Caco-2 (cell line): ENCODE measurements around the gene HMG20A. TPM values are rescaled to one million over a fixed set of nuclear protein-coding genes. Genes with fewer than 3 reads are reported as not detected.

Experiments used
- BruUV-seq: library from RNA; stranded (reverse); fragments of 400-500 nt; replicated peaks from 2 replicates; lab custom pipeline; 2021; lab: Mats Ljungman, UMichigan
- CTCF ChIA-PET: fragments of 300-600 bp; sonication (Branson Sonifier 250); formaldehyde crosslinking; loops from one replicate; lab custom pipeline; 2022; ENCODE audit warnings: antibody characterized with exemption; lab: Charles Lee
- POLR2A ChIA-PET: fragments of 300-600 bp; sonication (Branson Sonifier 250); formaldehyde crosslinking; loops from one replicate; lab custom pipeline; 2022; ENCODE audit warnings: antibody characterized with exemption; lab: Charles Lee
- DNase-seq, 2 experiments: peaks; one replicate each; pipeline versions ENCODE4 v3.0.0 to v3.0.0-alpha.2; 2020 to 2022
- H3K27me3 ChIP-seq: replicated peaks from 2 replicates; pipeline ENCODE4 v1.6.0; 2011; ENCODE audit warnings: low read length; ENCODE audit not compliant: control insufficient read depth, insufficient read depth
- H3K36me3 ChIP-seq: 2 replicates; pipeline ENCODE4 v1.5.1; 2011; ENCODE audit warnings: low read length; ENCODE audit not compliant: control insufficient read depth, insufficient read depth
- H3K4me1 ChIP-seq: fragments of 250-450 bp; sonication (Bioruptor Pico); 2 replicates; pipeline ENCODE4 v1.5.1; 2020; ENCODE audit warnings: mild to moderate bottlenecking
- H3K4me3 ChIP-seq: 2 replicates; pipeline ENCODE4 v1.5.1; 2011; ENCODE audit warnings: low read depth, mild to moderate bottlenecking, control low read depth, low read length
- H3K9me3 ChIP-seq: fragments of 250-450 bp; sonication (Bioruptor Pico); 2 replicates; pipeline ENCODE4 v1.5.1; 2020; ENCODE audit warnings: mild to moderate bottlenecking, moderate library complexity
- H3K27ac Mint-ChIP-seq: one replicate; pipeline ENCODE4 v1.8.0; 2022; ENCODE audit warnings: mixed read lengths; ENCODE audit not compliant: unreplicated experiment
- H3K27me3 Mint-ChIP-seq: one replicate; pipeline ENCODE4 v1.8.0; 2022; ENCODE audit warnings: mixed read lengths; ENCODE audit not compliant: insufficient read depth, unreplicated experiment
- H3K36me3 Mint-ChIP-seq: one replicate; pipeline ENCODE4 v1.8.0; 2022; ENCODE audit warnings: mild to moderate bottlenecking, mixed read lengths; ENCODE audit not compliant: insufficient read depth, unreplicated experiment
- H3K4me1 Mint-ChIP-seq: one replicate; pipeline ENCODE4 v1.8.0; 2022; ENCODE audit warnings: low read depth, mixed read lengths; ENCODE audit not compliant: unreplicated experiment
- H3K4me3 Mint-ChIP-seq: one replicate; pipeline ENCODE4 v1.8.0; 2022; ENCODE audit warnings: mild to moderate bottlenecking, moderate library complexity, mixed read lengths; ENCODE audit not compliant: unreplicated experiment
- H3K9me3 Mint-ChIP-seq: one replicate; pipeline ENCODE4 v1.8.0; 2022; ENCODE audit warnings: mixed read lengths; ENCODE audit not compliant: unreplicated experiment
- CTCF ChIP-seq, 2 experiments: fragments of 200-600 bp in 1 of 2; IDR thresholded peaks; 1 replicate in 1 of 2; 2 replicates in 1 of 2; pipeline versions ENCODE4 v1.5.1 to v1.8.0; 2011 to 2022; ENCODE audit warnings: antibody characterized with exemption in 1 of 2, control low read depth in 1 of 2, inconsistent platforms in 1 of 2, low read depth in 1 of 2, low read length in 1 of 2, mild to moderate bottlenecking in 1 of 2, moderate library complexity in 1 of 2; ENCODE audit not compliant: insufficient read depth in 1 of 2, severe bottlenecking in 1 of 2, unreplicated experiment in 1 of 2
- intact Hi-C: fragments of 100-400 bp; cut with micrococcal nuclease; formaldehyde crosslinking; loops from one replicate; pipeline ENCODE4 v1.10.0; 2022; ENCODE audit not compliant: unreplicated experiment
- total RNA-seq: library from RNA; stranded (reverse); gene quantifications from 2 replicates; pipeline ENCODE4 v1.2.3, GENCODE V29; 2022

Gene HMG20A
- total RNA-seq, 1 experiment from 2014 or later = 34.0 TPM

- no peaks in the 10 kb centered on the region for H3K36me3 Mint-ChIP-seq
- Histone ChIP-seq H3K36me3 (no peaks in the 10 kb centered on the region), H3K27me3 (no peaks in the 10 kb centered on the region), H3K4me1 (no peaks in the 10 kb centered on the region), H3K4me3 (no peak overlapping the region), H3K9me3 (no peaks in the 10 kb centered on the region)
- no peak for TF ChIP-seq CTCF (IDR thresholded peaks at IDR 0.05; ENCODE audit: insufficient read depth in 1 of 2, low read depth in 1 of 2, low read length in 1 of 2, severe bottlenecking in 1 of 2, unreplicated experiment in 1 of 2)
- H3K4me3 Mint-ChIP-seq = no peak overlapping the region
- POLR2A ChIA-PET = no interaction called here
- no peak overlapping the region for H3K27ac Mint-ChIP-seq
- CTCF ChIA-PET = no interaction called here
- no peaks in the 10 kb centered on the region for H3K4me1 Mint-ChIP-seq
- H3K27me3 Mint-ChIP-seq = no peaks in the 10 kb centered on the region
- DNase-seq = no peak
- BruUV-seq = no TSS peak
- intact Hi-C loops = no loop called here
- H3K9me3 Mint-ChIP-seq = no peaks in the 10 kb centered on the region
Measured at GRCh38 chr15:77375133-77375532, 45.6 kb upstream of the HMG20A start.

- Histone ChIP-seq H3K36me3 (no peaks in the 10 kb centered on the region), H3K4me1 (no peaks in the 10 kb centered on the region), H3K27me3 (no peaks in the 10 kb centered on the region), H3K9me3 (no peaks in the 10 kb centered on the region), H3K4me3 (no peak overlapping the region)
- Mint-ChIP-seq H3K36me3 (no peaks in the 10 kb centered on the region), H3K27me3 (no peaks in the 10 kb centered on the region), H3K4me3 (no peak overlapping the region), H3K4me1 (no peaks in the 10 kb centered on the region), H3K27ac (no peak overlapping the region), H3K9me3 (no peaks in the 10 kb centered on the region)
- no peak for DNase-seq
- TF ChIP-seq CTCF (IDR thresholded peaks at IDR 0.05; ENCODE audit: insufficient read depth in 1 of 2, low read depth in 1 of 2, low read length in 1 of 2, severe bottlenecking in 1 of 2, unreplicated experiment in 1 of 2) = no peak
- intact Hi-C loops = no loop called here
- no TSS peak for BruUV-seq
- CTCF ChIA-PET = no interaction called here
- POLR2A ChIA-PET = no interaction called here
Measured at GRCh38 chr15:77376770-77377169, 43.9 kb upstream of the HMG20A start.

DNA sequence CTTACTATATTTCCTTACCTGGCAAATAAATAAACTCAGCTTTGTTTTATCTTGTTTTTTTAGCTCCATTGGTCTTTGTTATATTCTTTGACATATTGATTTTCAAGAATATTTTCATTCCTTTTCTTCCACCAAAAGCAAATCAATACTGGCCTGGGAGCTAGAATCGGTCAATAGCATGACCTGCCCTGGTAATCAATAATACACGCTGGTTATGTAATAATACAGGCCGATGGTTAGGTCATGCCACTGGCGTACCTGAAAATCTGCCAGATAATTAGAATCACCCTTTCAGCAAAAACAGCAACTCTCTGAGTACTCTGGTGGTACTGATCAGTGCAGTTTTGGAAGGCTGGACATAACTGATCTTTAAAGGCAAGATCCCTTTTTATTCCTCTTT, 40.7 kb upstream of the HMG20A start:
- BruUV-seq = no TSS peak
- intact Hi-C loops = no loop called here
- TF ChIP-seq CTCF (IDR thresholded peaks at IDR 0.05; ENCODE audit: insufficient read depth in 1 of 2, low read depth in 1 of 2, low read length in 1 of 2, severe bottlenecking in 1 of 2, unreplicated experiment in 1 of 2) = no peak

More for the DNA sequence above, 40.7 kb upstream of the HMG20A start:
- Mint-ChIP-seq H3K9me3 (no peaks in the 10 kb centered on the region), H3K36me3 (no peaks in the 10 kb centered on the region), H3K4me3 (no peak overlapping the region), H3K27me3 (no peaks in the 10 kb centered on the region), H3K4me1 (no peaks in the 10 kb centered on the region), H3K27ac (no peak overlapping the region)
- H3K27me3 ChIP-seq = no peaks in the 10 kb centered on the region
- POLR2A ChIA-PET = no interaction called here
- no peaks in the 10 kb centered on the region for H3K36me3 ChIP-seq
- H3K9me3 ChIP-seq = no peaks in the 10 kb centered on the region
- no peak overlapping the region for H3K4me3 ChIP-seq
- no peaks in the 10 kb centered on the region for H3K4me1 ChIP-seq
- DNase-seq = no peak
- CTCF ChIA-PET = no interaction called here
